WERI-Rb-1 (cell line): ENCODE results near the gene PLA2G5.
"Not testable (repeated sequence)": the region's sequence is repeated elsewhere in the genome, so short reads cannot be mapped to it uniquely, and the experiment has no call there.

Source experiments
- DNase-seq: peaks from one replicate; pipeline ENCODE4 v3.0.0-alpha.2; 2020
- H3K27ac ChIP-seq: fragments of 250-450 bp; sonication (Bioruptor Pico); 2 replicates; pipeline ENCODE4 v1.5.1; 2020; ENCODE audit warnings: mild to moderate bottlenecking, moderate library complexity
- H3K27me3 ChIP-seq: fragments of 250-450 bp; sonication (Bioruptor Pico); 2 replicates; pipeline ENCODE4 v1.5.1; 2021; ENCODE audit warnings: mild to moderate bottlenecking, low read depth, moderate library complexity; ENCODE audit not compliant: insufficient read depth, severe bottlenecking
- H3K36me3 ChIP-seq: fragments of 250-450 bp; sonication (Bioruptor Pico); 2 replicates; pipeline ENCODE4 v1.5.1; 2020; ENCODE audit warnings: mild to moderate bottlenecking, moderate library complexity
- H3K4me3 ChIP-seq: 2 replicates; pipeline ENCODE4 v1.5.1; 2011; ENCODE audit warnings: low read depth, mild to moderate bottlenecking, control low read depth, low read length
- H3K9me3 ChIP-seq: fragments of 250-450 bp; sonication (Bioruptor Pico); 2 replicates; pipeline ENCODE4 v1.5.1; 2021; ENCODE audit warnings: mild to moderate bottlenecking, moderate library complexity; ENCODE audit not compliant: severe bottlenecking
- TF ChIP-seq, protein P1 (sequence below): IDR thresholded peaks from 2 replicates; pipeline ENCODE4 v1.5.1; 2011; ENCODE audit warnings: low read depth, mild to moderate bottlenecking, control low read depth, inconsistent platforms, low read length

The PLA2G5 gene

DNA sequence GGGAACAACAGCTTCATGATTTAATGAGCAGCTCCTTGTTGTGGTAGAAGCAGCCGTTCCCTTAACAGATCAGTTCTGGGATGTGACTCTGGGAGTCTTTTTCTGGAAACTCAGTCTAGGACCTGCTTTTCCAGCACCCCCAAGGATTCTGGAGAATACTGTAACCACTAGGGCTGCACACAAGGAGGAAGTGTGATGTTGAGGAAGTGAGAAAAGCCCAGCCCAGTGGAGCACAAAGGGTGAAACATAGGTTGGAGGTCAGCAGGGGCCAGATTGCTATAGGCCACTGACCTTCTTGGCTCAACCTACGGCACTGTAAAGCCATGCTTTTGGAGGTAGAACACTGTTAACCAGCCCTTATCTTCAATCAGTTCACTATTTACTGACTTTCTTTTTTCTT is 10.1 kb upstream of the PLA2G5 start:
- Histone ChIP-seq H3K27ac (no peak overlapping the region), H3K27me3 (no peaks in the 10 kb centered on the region), H3K9me3 (no peaks in the 10 kb centered on the region), H3K4me3 (no peak overlapping the region), H3K36me3 (no peaks in the 10 kb centered on the region)
- TF ChIP-seq, protein P1, sequence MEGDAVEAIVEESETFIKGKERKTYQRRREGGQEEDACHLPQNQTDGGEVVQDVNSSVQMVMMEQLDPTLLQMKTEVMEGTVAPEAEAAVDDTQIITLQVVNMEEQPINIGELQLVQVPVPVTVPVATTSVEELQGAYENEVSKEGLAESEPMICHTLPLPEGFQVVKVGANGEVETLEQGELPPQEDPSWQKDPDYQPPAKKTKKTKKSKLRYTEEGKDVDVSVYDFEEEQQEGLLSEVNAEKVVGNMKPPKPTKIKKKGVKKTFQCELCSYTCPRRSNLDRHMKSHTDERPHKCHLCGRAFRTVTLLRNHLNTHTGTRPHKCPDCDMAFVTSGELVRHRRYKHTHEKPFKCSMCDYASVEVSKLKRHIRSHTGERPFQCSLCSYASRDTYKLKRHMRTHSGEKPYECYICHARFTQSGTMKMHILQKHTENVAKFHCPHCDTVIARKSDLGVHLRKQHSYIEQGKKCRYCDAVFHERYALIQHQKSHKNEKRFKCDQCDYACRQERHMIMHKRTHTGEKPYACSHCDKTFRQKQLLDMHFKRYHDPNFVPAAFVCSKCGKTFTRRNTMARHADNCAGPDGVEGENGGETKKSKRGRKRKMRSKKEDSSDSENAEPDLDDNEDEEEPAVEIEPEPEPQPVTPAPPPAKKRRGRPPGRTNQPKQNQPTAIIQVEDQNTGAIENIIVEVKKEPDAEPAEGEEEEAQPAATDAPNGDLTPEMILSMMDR: no peak
- no peak for DNase-seq

DNA sequence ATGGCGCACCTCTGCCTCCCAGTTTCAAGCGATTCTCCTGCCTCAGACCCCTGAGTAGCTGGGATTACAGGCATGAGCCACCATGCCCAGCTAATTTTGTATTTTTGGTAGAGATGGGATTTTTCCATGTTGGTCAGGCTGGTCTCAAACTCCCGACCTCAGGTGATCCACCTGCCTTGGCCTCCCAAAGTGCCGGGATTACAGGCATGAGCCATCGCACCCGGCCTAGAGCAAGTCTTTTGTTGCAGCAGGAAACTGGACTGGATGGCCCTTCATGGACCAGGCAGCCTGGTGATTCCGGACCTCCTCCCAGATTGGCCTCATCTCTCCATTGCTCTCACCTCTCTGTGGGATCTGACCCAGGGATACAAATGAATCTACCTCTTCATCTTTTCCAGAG is 9.2 kb upstream of the PLA2G5 start:
- not testable (repeated sequence) for H3K27ac ChIP-seq, H3K4me3 ChIP-seq, DNase-seq, H3K27me3 ChIP-seq, H3K9me3 ChIP-seq, H3K36me3 ChIP-seq

DNA sequence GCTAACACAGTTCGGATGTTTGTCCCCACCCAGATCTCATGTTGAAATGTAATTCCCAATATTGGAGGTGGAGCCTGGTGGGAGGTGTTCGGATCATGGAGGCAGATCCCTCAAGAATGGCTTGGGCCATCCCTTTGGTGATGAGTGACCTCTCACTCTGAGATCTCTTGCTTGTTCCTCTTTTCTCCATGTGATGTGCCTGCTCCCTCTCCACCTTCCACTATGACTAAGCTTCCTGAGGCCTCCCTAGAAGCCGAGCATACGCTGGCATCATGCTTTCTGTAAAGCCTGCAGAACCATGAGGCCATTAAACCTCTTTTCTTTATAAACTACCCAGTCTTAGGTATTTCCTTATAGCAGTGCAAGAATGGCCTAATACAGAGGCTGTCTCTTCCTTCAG is 8.1 kb upstream of the PLA2G5 start:
- Histone ChIP-seq H3K27ac (no peak overlapping the region), H3K4me3 (no peak overlapping the region), H3K9me3 (no peaks in the 10 kb centered on the region), H3K27me3 (no peaks in the 10 kb centered on the region), H3K36me3 (no peaks in the 10 kb centered on the region)
- TF ChIP-seq, protein P1: no peak
- DNase-seq: no peak

DNA sequence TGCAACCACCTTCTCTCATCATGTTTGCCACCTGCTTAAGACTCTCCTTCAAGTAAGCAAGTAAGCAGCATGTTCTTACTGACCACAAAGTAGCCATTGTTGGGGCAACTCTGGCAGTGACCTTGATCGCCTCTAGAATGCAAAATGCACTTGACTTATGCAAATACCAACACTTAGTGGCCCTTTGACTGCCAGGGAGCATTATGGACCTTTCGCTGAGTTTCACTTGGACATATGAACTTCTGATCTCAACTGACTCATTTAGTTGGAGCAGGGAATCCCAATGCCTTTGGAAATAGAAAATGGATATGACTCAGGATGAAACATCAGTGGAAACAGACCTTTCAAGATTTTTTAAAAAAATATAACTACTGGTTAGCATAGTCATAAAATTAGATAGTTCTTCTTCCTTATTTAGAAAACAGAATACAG is 6.1 kb upstream of the PLA2G5 start:
- H3K27me3 ChIP-seq: no peaks in the 10 kb centered on the region
- TF ChIP-seq, protein P1: no peak
- no peak overlapping the region for H3K27ac ChIP-seq
- H3K9me3 ChIP-seq: no peaks in the 10 kb centered on the region
- DNase-seq: no peak
- no peak overlapping the region for H3K4me3 ChIP-seq
- no peaks in the 10 kb centered on the region for H3K36me3 ChIP-seq

DNA sequence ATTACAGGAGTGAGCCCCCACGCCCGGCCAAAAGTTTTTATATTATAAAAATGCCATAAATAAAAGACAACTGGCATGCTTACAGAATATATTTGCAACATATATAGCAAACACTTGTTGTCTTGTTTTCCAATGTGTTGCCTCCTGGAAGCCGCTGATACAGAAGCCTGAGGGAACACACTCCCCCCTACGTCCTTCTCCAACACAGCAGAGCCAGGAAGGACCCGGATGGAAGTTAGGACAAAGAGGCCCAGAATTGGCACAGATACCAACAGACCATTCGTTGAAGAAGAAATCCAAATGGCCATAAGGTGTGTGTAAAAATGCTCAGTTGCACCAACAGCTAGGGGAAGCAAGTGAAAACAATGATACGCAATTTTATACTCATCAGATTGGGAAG is 1.3 kb upstream of the PLA2G5 start:
- TF ChIP-seq, protein P1: no peak
- no peak for DNase-seq
- Histone ChIP-seq H3K27me3 (no peaks in the 10 kb centered on the region), H3K9me3 (no peaks in the 10 kb centered on the region), H3K36me3 (no peaks in the 10 kb centered on the region), H3K4me3 (no peak overlapping the region), H3K27ac (no peak overlapping the region)

DNA sequence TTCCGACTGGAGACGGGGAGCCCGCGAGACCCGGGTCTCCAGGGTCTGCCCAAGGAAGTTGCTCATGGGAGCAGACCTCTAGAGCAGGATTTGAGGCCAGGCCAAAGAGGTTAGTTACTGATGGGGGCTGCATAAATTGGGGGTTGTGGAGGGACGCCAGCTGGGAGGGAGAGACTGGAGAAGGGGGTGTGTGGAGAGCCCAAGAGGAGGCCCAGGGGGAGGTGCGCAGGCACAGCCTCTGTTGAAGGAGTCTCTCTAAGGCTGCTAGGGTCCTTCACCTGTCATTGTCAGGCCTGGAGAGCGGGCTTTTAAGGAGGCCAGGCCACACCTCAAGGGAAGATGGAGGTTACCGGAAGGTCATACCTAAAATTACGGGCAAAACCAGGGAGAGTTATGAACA is 363 bp downstream of the PLA2G5 start:
- TF ChIP-seq, protein P1: no peak
- Histone ChIP-seq H3K27me3 (no peaks in the 10 kb centered on the region), H3K9me3 (no peaks in the 10 kb centered on the region), H3K4me3 (no peak overlapping the region), H3K27ac (no peak overlapping the region), H3K36me3 (no peaks in the 10 kb centered on the region)
- no peak for DNase-seq

DNA sequence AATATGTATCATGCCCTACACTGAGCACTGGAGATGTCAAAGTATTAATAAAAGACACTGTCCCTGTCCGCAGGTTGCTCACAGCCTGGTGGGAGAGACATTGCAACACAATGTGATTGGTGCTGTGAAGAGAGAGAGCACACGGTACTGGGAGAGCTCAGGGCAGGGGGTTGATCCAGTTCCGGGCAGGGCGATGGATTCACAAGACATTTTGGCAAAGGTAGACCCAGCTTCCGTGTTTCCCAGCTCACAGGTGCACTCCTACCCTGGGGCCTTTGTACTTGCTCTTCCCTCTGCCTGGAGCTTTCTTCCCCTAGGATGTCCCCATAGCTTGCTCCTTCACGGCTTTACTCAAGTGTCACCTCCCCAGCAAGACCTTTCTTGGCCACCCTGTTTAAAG is 1.4 kb downstream of the PLA2G5 start:
- no peak for DNase-seq
- H3K27ac ChIP-seq: no peak overlapping the region
- H3K4me3 ChIP-seq: no peak overlapping the region
- H3K9me3 ChIP-seq: no peaks in the 10 kb centered on the region
- H3K36me3 ChIP-seq: no peaks in the 10 kb centered on the region
- TF ChIP-seq, protein P1: no peak
- no peaks in the 10 kb centered on the region for H3K27me3 ChIP-seq
